ENCODE data around the gene MFSD11.
"Not testable (repeated sequence)": the region's sequence is repeated elsewhere in the genome, so short reads cannot be mapped to it uniquely, and the experiment has no call there.

Gene MFSD11

GRCh38 chr17:76709077-76709950 lies 28.6 kb upstream of the MFSD11 start:
- DNase-seq (ENCODE audit: low read depth): peak; percentile 74

DNA sequence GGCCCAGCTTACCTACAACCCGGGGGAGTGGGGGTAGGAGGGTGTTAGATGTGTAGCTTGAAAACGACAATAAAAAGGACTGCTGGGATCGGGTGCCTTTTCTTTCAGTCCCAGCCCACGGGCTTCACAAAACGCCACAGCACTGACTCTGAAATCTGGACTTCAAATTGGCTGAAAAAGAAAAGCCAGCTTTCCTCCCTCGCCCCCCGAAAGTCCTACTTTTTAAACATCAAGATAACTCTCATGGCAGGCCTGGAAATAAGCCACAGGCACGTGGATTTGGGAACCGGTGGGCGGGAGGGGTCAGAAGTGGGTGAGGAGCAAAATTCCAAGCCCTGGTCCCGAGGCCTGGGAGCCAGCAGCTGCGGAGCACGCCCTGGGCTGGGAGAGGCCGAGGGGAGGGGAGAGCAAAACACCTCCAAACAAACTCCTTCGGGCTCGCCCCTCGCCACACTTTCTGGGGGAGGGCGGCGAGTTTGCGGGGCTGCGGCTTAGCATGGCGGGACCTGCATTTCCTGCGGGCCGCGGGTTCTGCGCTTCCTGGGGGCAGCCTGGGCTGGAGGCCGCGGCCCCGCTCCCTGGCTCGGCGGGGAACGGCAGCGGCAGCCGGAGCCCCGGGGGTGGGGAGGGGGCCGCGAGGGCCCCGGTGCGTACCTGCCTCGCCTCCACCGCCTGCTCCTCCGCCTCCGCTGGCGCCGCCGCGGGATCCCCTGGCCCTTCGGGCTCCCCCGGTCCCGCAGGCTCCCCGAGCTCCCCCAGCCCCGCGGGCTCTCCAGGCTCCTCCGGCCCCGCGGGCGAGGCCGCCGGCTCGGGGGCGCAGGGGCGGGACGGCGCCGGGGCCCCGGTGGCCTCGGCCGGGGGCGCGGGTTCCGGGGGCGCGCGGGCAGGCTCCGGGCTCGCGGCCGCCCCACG lies 27.7 kb upstream of the MFSD11 start:
- DNase-seq (ENCODE audit: low read depth): not testable (repeated sequence)

- DNase-seq (ENCODE audit: low read depth): no peak
These were observed 26.9 kb upstream of the MFSD11 start, which contains the start of gene MXRA7 for GRCh38 chr17:76710863-76711611. MXRA7 (minus strand) TSS chr17:76710965; CDS start chr17:76710946, 19 bp downstream.

- DNase-seq (ENCODE audit: low read depth): not testable (repeated sequence)
These were observed 25.6 kb upstream of the MFSD11 start for GRCh38 chr17:76712321-76712720.

DNA sequence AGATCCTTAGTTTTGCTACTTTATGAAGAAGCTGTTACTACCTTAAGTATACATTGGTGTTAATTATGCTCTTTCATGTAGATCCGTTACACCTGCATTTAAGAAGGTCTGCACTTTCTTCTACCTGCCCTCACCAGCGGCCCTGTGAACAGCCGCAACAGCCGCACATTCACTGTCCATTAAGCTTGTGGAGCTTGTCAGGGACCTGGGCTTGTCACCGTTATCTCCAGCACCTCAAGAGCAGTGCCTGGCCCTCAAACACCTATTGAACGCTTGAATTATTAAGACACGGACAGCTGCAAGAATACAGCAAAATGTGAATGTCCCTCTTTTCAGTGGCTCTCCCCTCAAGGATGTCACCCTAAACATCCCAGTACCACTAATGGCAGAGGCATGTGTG lies 24.2 kb upstream of the MFSD11 start:
- no peak for DNase-seq (ENCODE audit: low read depth)

DNA sequence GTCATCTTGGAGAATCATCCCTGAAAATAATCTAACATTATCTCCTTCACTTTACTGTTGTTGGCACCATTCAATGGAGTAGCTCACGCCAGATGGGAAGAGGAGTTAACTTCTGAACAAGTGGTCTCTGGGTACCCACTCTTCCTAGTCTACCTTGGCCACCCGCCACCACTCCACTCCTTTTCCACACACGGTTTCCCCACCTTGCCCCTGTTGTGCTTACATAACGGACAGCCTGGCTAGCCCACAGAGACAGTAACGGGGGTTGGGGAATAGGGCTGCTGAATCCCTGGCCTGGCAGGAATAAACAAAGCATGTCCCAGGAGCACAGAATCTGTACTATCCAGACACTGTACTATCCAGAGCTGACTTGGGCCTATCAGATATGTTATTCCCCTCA lies 23.6 kb upstream of the MFSD11 start:
- DNase-seq (ENCODE audit: low read depth): no peak

DNA sequence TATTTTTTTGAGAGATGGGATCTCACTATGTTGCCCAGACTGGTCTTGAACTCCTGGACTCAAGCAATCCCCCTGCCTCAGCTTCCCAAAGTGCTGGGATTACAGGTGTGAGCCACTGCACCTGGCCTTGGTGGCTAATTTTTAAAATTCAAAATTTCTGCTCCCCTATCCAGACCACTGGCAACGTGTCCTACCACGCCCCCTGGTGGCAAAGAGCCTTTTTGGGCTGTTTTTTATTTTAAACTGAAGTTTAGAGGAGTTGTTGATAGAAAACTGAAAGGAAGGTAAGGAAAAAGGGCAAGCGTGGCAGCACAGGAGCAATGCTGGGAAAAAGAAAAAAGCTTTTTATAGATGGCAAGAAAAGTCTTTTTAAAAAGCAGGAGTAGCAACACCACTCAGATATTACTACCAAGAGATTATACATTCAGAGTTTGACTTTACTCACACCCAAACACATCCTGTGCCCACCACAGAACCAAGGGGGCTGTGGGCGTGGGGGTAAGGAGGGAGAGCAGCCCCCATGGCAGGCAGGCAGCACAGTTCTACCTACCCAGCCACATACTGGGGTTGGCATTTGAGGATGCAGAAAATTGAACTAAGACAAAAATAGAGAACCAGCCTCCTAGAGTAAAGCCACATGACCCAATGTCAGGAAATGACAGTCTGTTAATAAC lies 23.0 kb upstream of the MFSD11 start:
- DNase-seq (ENCODE audit: low read depth): no peak

GRCh38 chr17:76715496-76715830 lies 22.5 kb upstream of the MFSD11 start:
- DNase-seq (ENCODE audit: low read depth): no peak

DNA sequence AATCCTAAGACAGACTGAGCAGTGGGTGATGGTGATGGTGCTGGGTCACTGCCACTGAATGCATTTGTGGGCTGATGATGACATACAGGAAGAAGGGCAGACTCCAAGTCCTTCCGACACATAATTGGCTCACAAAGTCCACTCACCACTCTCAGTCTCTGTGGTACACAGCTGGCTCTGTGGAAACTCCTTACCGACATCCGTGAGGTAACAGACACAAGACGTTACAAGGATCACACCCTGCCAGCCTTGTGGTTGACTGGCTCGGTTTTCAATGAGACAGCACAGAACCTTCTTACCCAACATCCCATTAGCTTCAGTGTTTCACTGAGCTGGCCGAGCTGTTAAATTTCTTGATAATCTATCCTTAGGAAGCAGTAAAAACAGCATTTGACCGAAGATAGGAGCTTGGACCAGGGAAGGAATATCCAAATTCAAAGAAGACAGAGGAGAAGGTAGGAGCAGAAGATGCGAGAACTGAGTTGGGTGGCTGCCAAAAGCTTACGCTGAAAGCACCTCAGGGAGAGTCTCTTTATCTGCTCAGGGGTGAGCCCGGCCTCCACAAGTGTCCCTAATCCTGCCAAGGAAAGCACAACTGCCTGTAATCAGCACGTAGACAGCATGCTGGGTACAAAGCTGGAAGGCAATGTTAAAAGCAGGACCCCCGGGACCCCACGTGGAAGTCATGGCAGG lies 21.6 kb upstream of the MFSD11 start:
- no peak for DNase-seq (ENCODE audit: low read depth)

DNA sequence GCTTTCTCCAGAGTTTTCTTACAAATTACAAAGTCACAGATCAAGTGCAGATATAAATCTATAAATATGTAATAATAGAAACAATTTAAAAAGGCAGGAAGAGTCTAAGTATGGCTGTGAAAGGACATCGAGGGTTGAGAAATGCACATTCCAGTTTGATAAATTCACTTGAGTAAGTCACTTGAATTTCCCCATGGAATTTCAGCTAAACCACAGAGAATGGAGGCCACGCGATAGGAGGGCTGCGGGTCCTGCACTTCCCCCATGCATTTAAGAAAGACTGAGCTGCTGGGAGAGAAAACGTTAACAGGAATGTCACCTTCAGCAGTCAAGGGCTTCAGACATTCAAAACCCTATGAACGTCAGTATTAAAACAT lies 21.1 kb upstream of the MFSD11 start:
- no peak for DNase-seq (ENCODE audit: low read depth)

- no peak for DNase-seq (ENCODE audit: low read depth)
These were observed 19.4 kb upstream of the MFSD11 start for GRCh38 chr17:76718516-76718915.

DNA sequence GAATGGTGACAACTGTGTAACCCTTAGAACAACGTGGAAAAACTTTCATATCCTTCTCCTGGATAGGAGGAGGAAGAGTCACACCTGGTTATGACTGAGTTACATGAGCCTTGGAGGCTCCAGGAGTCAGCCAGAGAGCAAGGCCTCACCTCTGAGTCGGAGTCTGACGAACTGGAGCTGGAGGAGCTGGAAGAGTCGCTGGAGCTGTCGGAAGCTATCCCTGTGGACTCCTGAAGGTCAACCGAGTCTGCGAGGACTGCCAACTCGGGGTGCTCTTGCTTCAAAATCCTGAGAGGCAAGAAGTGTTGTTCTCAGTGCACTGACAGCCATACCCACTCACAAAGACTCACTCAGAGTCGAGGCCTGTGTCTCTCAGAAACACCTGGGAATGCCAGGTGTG lies 17.7 kb upstream of the MFSD11 start:
- no peak for DNase-seq (ENCODE audit: low read depth)

GRCh38 chr17:76720941-76721340 lies 17.0 kb upstream of the MFSD11 start:
- DNase-seq (ENCODE audit: low read depth): no peak

- DNase-seq (ENCODE audit: low read depth): no peak
These were observed 16.5 kb upstream of the MFSD11 start for GRCh38 chr17:76721463-76721862.

GRCh38 chr17:76722279-76722678 lies 15.6 kb upstream of the MFSD11 start:
- no peak for DNase-seq (ENCODE audit: low read depth)

DNA sequence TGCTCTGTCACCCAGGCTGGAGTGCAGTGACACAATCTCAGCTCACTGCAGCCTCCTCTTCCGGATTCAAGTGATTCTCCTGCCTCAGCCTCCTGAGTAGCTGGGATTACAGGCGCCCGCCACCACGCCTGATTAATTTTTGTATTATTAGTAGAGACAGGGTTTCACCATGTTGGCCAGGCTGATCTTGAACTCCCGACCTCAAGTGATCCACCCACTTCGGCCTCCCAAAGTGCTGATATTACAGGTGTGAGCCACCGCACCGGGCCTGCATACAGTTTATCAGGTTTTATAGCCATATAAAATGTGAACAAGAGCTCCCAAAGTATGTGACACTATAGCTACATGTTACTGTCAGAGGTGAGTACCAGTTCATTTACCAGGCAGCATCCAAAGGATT lies 14.9 kb upstream of the MFSD11 start:
- DNase-seq (ENCODE audit: low read depth): not testable (repeated sequence)

DNA sequence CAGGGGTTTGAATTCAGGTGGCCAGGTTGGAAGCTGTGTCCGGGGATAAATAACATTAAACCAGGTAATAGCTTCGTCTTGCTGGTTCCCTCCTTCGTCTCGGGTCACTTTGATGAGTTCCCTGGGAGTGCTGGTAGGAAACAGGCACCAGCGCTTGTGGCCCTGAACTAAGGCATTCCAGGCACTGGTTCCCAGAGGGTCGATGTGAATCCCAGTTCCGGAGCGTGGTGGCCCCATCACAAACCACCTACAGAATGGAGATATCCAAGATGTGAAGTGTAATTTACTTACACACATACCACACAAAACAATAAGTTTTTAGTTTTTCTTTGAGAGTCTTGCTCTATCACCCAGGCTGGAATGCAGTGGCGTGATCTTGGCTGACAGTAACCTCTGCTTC lies 14.1 kb upstream of the MFSD11 start:
- no peak for DNase-seq (ENCODE audit: low read depth)

GRCh38 chr17:76725580-76726230 lies 12.2 kb upstream of the MFSD11 start:
- no peak for DNase-seq (ENCODE audit: low read depth)

DNA sequence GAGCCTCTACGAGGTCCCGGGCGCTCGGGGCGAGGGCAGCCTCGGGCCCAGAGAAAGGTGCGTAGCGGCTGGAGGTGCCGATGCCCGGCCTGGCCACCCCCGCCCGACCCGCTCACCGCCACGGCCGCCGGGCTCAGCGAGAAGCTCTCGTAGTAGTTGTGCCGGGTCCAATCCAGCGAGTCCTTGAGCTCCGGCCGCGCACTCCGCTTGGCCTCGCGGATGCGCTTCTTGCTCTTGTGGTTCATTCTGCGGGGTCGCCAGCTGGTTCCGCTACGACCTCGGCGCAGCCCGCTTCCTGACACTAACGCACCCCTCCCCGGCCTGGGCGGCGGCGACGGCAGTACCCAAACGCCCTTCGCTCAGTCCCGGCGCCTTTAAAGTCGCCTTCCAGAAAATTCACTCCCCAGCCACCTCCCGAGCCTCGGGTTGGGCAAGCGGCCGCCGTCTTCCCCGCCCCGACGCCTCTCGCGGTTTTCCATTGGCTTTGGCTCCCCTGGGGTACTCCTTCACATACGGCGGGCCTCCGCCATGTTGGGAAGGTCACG lies 11.6 kb upstream of the MFSD11 start, which contains the start of gene JMJD6:
TSS of gene JMJD6 (minus strand) at position 376 of the 545 bp plus-strand sequence. CDS start at position 245, 131 bp downstream.
- peak; percentile 93 for DNase-seq (ENCODE audit: low read depth)
